HCT116 (cell line): ENCODE results near the gene LYRM9. TPM values are rescaled to one million over a fixed set of nuclear protein-coding genes. Genes with fewer than 3 reads are reported as not detected.

Source experiments
- ATAC-seq: fragments of 200-7000 bp; cut with Tn5 transposase; 2 replicates; pipeline ENCODE4 v1.9.1; 2020; ENCODE audit warnings: mild to moderate bottlenecking, moderate library complexity
- BruUV-seq: library from RNA; stranded (reverse); fragments of 400-500 nt; replicated peaks from 2 replicates; lab custom pipeline; 2021; lab: Mats Ljungman, UMichigan
- CTCF ChIA-PET: fragments of 300-600 bp; sonication (Branson Sonifier 250); formaldehyde crosslinking; loops from one replicate; lab custom pipeline; 2021; ENCODE audit warnings: antibody characterized with exemption; lab: Charles Lee
- POLR2A ChIA-PET: fragments of 300-600, 350-600 bp; sonication (Branson Sonifier 250); formaldehyde crosslinking; loops from one replicate; lab custom pipeline; 2021; ENCODE audit warnings: antibody characterized with exemption; lab: Charles Lee
- RAD21 ChIA-PET, 2 experiments: fragments of 300-600 bp; sonication (Branson Sonifier 250); formaldehyde crosslinking; loops; one replicate each; lab custom pipeline; 2023; ENCODE audit warnings: low total read pairs in 2 of 2; ENCODE audit not compliant: uncharacterized antibody in 2 of 2, unreplicated experiment in 2 of 2, low non-redundant PET in 1 of 2; lab: Charles Lee
- DNase-seq: peaks from one replicate; pipeline ENCODE4 v3.0.0-alpha.2; 2010; ENCODE audit warnings: low read depth, low spot score
- H2AFZ ChIP-seq: fragments of 200-600 bp; shearing (Covaris generic), sonication (generic); 2 replicates; pipeline ENCODE4 v1.6.1; 2017; ENCODE audit warnings: low read depth, mixed run types, mixed read lengths, antibody characterized with exemption, low read length; ENCODE audit not compliant: poor library complexity, severe bottlenecking
- H3K27ac ChIP-seq: 2 replicates; pipeline ENCODE4 v1.5.1; 2012; ENCODE audit warnings: low read depth, low read length
- H3K27me3 ChIP-seq: fragments of 200-600 bp; sonication (generic); 2 replicates; pipeline ENCODE4 v1.6.1; 2016; ENCODE audit warnings: mixed run types, low read length, mixed read lengths; ENCODE audit not compliant: insufficient read depth
- H3K36me3 ChIP-seq, 2 experiments: fragments of 200-500 bp in 1 of 2; fragments of 200-600 bp in 1 of 2; sonication (Bioruptor generic) in 1 of 2; sonication (generic) in 1 of 2; 2 replicates each; pipeline versions ENCODE4 v1.5.1 to v1.6.1; 2014 to 2016; ENCODE audit warnings: low read length in 2 of 2, inconsistent platforms in 1 of 2, mixed read lengths in 1 of 2, mixed run types in 1 of 2; ENCODE audit not compliant: insufficient read depth in 2 of 2, control insufficient read depth in 1 of 2
- H3K4me1 ChIP-seq, 2 experiments: fragments of 200-600 bp in 1 of 2; sonication (generic) in 1 of 2; 2 replicates each; pipeline versions ENCODE4 v1.5.1 to v1.6.1; 2012 to 2017; ENCODE audit warnings: low read length in 2 of 2, inconsistent platforms in 1 of 2, mild to moderate bottlenecking in 1 of 2, mixed read lengths in 1 of 2, mixed run types in 1 of 2, moderate library complexity in 1 of 2; ENCODE audit not compliant: insufficient read depth in 2 of 2, control insufficient read depth in 1 of 2
- H3K4me2 ChIP-seq: fragments of 200-600 bp; sonication (generic); 2 replicates; pipeline ENCODE4 v1.6.1; 2017; ENCODE audit warnings: mixed run types, low read length, mixed read lengths
- H3K4me3 ChIP-seq, 2 experiments: fragments of 200-600 bp in 1 of 2; sonication (generic) in 1 of 2; replicated peaks in 1 of 2; 2 replicates each; pipeline ENCODE4 v1.5.1; 2011 to 2016; ENCODE audit warnings: low read length in 2 of 2, control low read depth in 1 of 2, low read depth in 1 of 2, mild to moderate bottlenecking in 1 of 2, mixed read lengths in 1 of 2, mixed run types in 1 of 2
- H3K79me2 ChIP-seq: fragments of 200-600 bp; sonication (generic); 2 replicates; pipeline ENCODE4 v1.6.1; 2017; ENCODE audit warnings: mild to moderate bottlenecking, mixed run types, low read length, moderate library complexity, mixed read lengths; ENCODE audit not compliant: insufficient read depth
- H3K9ac ChIP-seq: fragments of 200-600 bp; sonication (generic); 2 replicates; pipeline ENCODE4 v1.6.1; 2016; ENCODE audit warnings: low read length, mixed read lengths
- H3K9me2 ChIP-seq: fragments of 200-600 bp; sonication (generic), shearing (Covaris generic); 2 replicates; pipeline ENCODE4 v1.6.1; 2017; ENCODE audit warnings: mixed run types, mild to moderate bottlenecking, moderate library complexity; ENCODE audit not compliant: insufficient read depth
- H3K9me3 ChIP-seq, 2 experiments: fragments of 200-500 bp in 1 of 2; fragments of 200-600 bp in 1 of 2; sonication (Bioruptor generic) in 1 of 2; sonication (generic) in 1 of 2; 2 replicates each; pipeline ENCODE4 v1.6.1; 2014 to 2017; ENCODE audit warnings: low read length in 2 of 2, mixed read lengths in 2 of 2, inconsistent platforms in 1 of 2, low read depth in 1 of 2, mild to moderate bottlenecking in 1 of 2, mixed run types in 1 of 2, moderate library complexity in 1 of 2; ENCODE audit not compliant: control insufficient read depth in 1 of 2, insufficient read depth in 1 of 2
- H4K20me1 ChIP-seq: fragments of 200-600 bp; sonication (generic), shearing (Covaris generic); 2 replicates; pipeline ENCODE4 v1.6.1; 2017; ENCODE audit warnings: mixed run types, mild to moderate bottlenecking, moderate library complexity; ENCODE audit not compliant: insufficient read depth
- CEBPB ChIP-seq: IDR thresholded peaks from 2 replicates; pipeline ENCODE4 v1.6.1; 2012; ENCODE audit warnings: low read depth
- EGR1 ChIP-seq: IDR thresholded peaks from 2 replicates; pipeline ENCODE4 v1.6.1; 2012; ENCODE audit warnings: low read depth
- ELF1 ChIP-seq: IDR thresholded peaks from 2 replicates; pipeline ENCODE4 v1.6.1; 2012; ENCODE audit warnings: low read depth, borderline replicate concordance
- EZH2phosphoT487 ChIP-seq: fragments of 200-600 bp; IDR thresholded peaks from 2 replicates; pipeline ENCODE4 v1.6.1; 2018; ENCODE audit warnings: antibody characterized with exemption, borderline replicate concordance
- FOSL1 ChIP-seq: IDR thresholded peaks from 2 replicates; pipeline ENCODE4 v1.6.1; 2012; ENCODE audit warnings: low read depth
- POLR2A ChIP-seq: IDR thresholded peaks from 2 replicates; pipeline ENCODE4 v1.7.0; 2011; ENCODE audit warnings: borderline replicate concordance; ENCODE audit not compliant: insufficient read depth, insufficient read length; ENCODE audit errors: extremely low read depth
- POLR2AphosphoS5 ChIP-seq: IDR thresholded peaks from 2 replicates; pipeline ENCODE4 v1.6.1; 2011; ENCODE audit warnings: mild to moderate bottlenecking, low read depth, low read length, moderate library complexity
- RAD21 ChIP-seq: IDR thresholded peaks from 2 replicates; pipeline ENCODE4 v1.6.1; 2012; ENCODE audit warnings: low read depth, mild to moderate bottlenecking
- SIN3A ChIP-seq: IDR thresholded peaks from 2 replicates; pipeline ENCODE4 v1.6.1; 2012; ENCODE audit warnings: low read depth
- SP1 ChIP-seq: IDR thresholded peaks from 2 replicates; pipeline ENCODE4 v1.6.1; 2012; ENCODE audit warnings: low read depth
- SRF ChIP-seq: IDR thresholded peaks from 2 replicates; pipeline ENCODE4 v1.6.1; 2012; ENCODE audit warnings: low read depth
- TCF7L2 ChIP-seq: IDR thresholded peaks from 2 replicates; pipeline ENCODE4 v1.7.0; 2011; ENCODE audit warnings: borderline replicate concordance, inconsistent platforms; ENCODE audit not compliant: insufficient read depth, insufficient read length; ENCODE audit errors: extremely low read depth
- YY1 ChIP-seq: IDR thresholded peaks from 2 replicates; pipeline ENCODE4 v1.6.1; 2011; ENCODE audit warnings: low read length, low read depth, moderate library complexity, mild to moderate bottlenecking; ENCODE audit not compliant: insufficient replicate concordance; ENCODE audit errors: extremely low read depth
- ZFX ChIP-seq: fragments of 450-650 bp; IDR thresholded peaks from 2 replicates; pipeline ENCODE4 v1.6.1; 2017
- ZNF274 ChIP-seq: fragments of 200-500 bp; sonication (Bioruptor generic); IDR thresholded peaks from 2 replicates; pipeline ENCODE4 v1.6.1; 2014; ENCODE audit warnings: mild to moderate bottlenecking, low read depth, low read length, inconsistent platforms
- intact Hi-C: fragments of 100-400 bp; cut with micrococcal nuclease; formaldehyde crosslinking; loops from 2 replicates; pipeline ENCODE4 v1.10.0; 2022
- total RNA-seq: library from RNA; stranded (reverse); gene quantifications from one replicate; pipeline ENCODE4 v1.2.1, GENCODE V29; 2021; ENCODE audit not compliant: unreplicated experiment
- TF ChIP-seq, protein P1 (sequence below), 3 experiments: fragments of 200-600 bp in 1 of 3; sonication (generic) in 1 of 3; IDR thresholded peaks in 2 of 3; conservative IDR thresholded peaks in 1 of 3; 2 replicates each; pipeline ENCODE4 v1.5.1; 2012 to 2017; ENCODE audit warnings: low read depth in 2 of 3, low read length in 2 of 3, antibody characterized with exemption in 1 of 3, borderline replicate concordance in 1 of 3, control low read depth in 1 of 3, mild to moderate bottlenecking in 1 of 3, mixed read lengths in 1 of 3, mixed run types in 1 of 3, moderate library complexity in 1 of 3; ENCODE audit not compliant: insufficient read depth in 1 of 3
- TF ChIP-seq, protein P2 (sequence below): IDR thresholded peaks from 2 replicates; pipeline ENCODE4 v1.6.1; 2012
- TF ChIP-seq, protein P3 (sequence below): IDR thresholded peaks from 2 replicates; pipeline ENCODE4 v1.6.1; 2011; ENCODE audit warnings: mild to moderate bottlenecking, low read length, moderate library complexity; ENCODE audit not compliant: insufficient replicate concordance; ENCODE audit errors: extremely low read depth

Gene LYRM9
- total RNA-seq, 1 experiment from 2014 or later, result 4.8 TPM

DNA sequence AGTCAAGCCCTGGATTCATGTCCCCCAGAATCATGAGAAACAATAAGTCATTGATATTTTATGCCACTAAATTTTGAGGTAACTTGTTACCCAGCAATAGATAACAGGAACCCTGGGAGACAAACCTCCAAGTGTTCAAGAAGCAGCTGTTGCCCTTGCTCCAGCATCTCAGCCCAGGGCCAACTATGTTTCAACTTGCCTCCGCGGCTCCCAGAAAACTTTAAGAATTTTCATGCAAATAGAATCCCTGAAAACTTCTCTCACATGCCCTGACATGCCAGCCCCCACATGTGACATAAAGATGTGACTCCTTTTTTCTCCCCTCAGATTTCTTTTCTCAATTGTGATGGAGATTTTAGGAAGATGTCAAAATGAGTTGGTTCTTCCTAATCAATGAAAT, 22.8 kb downstream of the LYRM9 start:
- DNase-seq (no peak), ATAC-seq (no peak)
- Histone ChIP-seq H3K4me2 (no peak overlapping the region), H3K4me3 (no peak overlapping the region), H3K27ac (no peak overlapping the region), H3K79me2 (no peaks in the 10 kb centered on the region), H3K9ac (no peak overlapping the region), H3K4me1 (no peaks in the 10 kb centered on the region), H3K27me3 (no peaks in the 10 kb centered on the region), H3K36me3 (no peaks in the 10 kb centered on the region), H3K9me3 (no peaks in the 10 kb centered on the region), H2AFZ (no peak overlapping the region), H3K9me2 (no peaks in the 10 kb centered on the region), H4K20me1 (no peaks in the 10 kb centered on the region)
- BruUV-seq, result no TSS peak
- ChIA-PET CTCF (interaction anchor here (1.3 to 1.5 kb wide), 2 partner anchors 22 to 65 kb away, joined by 4 read pairs; no protein-coding TSS in a partner anchor), POLR2A (no interaction called here), RAD21 (no interaction called here)
- TF ChIP-seq YY1, result no peak
- TF ChIP-seq EZH2phosphoT487, result no peak
- TF ChIP-seq, protein P1, sequence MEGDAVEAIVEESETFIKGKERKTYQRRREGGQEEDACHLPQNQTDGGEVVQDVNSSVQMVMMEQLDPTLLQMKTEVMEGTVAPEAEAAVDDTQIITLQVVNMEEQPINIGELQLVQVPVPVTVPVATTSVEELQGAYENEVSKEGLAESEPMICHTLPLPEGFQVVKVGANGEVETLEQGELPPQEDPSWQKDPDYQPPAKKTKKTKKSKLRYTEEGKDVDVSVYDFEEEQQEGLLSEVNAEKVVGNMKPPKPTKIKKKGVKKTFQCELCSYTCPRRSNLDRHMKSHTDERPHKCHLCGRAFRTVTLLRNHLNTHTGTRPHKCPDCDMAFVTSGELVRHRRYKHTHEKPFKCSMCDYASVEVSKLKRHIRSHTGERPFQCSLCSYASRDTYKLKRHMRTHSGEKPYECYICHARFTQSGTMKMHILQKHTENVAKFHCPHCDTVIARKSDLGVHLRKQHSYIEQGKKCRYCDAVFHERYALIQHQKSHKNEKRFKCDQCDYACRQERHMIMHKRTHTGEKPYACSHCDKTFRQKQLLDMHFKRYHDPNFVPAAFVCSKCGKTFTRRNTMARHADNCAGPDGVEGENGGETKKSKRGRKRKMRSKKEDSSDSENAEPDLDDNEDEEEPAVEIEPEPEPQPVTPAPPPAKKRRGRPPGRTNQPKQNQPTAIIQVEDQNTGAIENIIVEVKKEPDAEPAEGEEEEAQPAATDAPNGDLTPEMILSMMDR (IDR thresholded peaks at IDR 0.05 in 2 of 3, conservative IDR thresholded peaks at IDR 0.05 in 1 of 3; ENCODE audit: borderline replicate concordance in 1 of 3, insufficient read depth in 1 of 3, low read depth in 2 of 3, low read length in 2 of 3), result no peak
- TF ChIP-seq POLR2AphosphoS5, result no peak
- no peak for TF ChIP-seq SRF
- TF ChIP-seq RAD21, result no peak
- no peak for TF ChIP-seq FOSL1
- TF ChIP-seq ZFX, result no peak
- no peak for TF ChIP-seq SP1
- TF ChIP-seq POLR2A, result no peak
- TF ChIP-seq, protein P2, sequence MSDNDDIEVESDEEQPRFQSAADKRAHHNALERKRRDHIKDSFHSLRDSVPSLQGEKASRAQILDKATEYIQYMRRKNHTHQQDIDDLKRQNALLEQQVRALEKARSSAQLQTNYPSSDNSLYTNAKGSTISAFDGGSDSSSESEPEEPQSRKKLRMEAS, result no peak
- no peak for TF ChIP-seq CEBPB
- no peak for TF ChIP-seq ELF1
- no peak for TF ChIP-seq EGR1
- TF ChIP-seq ZNF274, result no peak
- TF ChIP-seq TCF7L2, result no peak
- TF ChIP-seq, protein P3, sequence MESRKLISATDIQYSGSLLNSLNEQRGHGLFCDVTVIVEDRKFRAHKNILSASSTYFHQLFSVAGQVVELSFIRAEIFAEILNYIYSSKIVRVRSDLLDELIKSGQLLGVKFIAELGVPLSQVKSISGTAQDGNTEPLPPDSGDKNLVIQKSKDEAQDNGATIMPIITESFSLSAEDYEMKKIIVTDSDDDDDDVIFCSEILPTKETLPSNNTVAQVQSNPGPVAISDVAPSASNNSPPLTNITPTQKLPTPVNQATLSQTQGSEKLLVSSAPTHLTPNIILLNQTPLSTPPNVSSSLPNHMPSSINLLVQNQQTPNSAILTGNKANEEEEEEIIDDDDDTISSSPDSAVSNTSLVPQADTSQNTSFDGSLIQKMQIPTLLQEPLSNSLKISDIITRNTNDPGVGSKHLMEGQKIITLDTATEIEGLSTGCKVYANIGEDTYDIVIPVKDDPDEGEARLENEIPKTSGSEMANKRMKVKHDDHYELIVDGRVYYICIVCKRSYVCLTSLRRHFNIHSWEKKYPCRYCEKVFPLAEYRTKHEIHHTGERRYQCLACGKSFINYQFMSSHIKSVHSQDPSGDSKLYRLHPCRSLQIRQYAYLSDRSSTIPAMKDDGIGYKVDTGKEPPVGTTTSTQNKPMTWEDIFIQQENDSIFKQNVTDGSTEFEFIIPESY, result no peak
- no peak for TF ChIP-seq SIN3A
- intact Hi-C loops, result no loop called here
